GM21515 (cell line): Measurements from ENCODE around the gene ZFYVE28.

Experiments
- ATAC-seq: cut with Tn5 transposase; IDR thresholded peaks from one replicate; pipeline ENCODE4 v1.9.1; 2021; ENCODE audit not compliant: unreplicated experiment

The ZFYVE28 gene

GRCh38 chr4:2306773-2307410, 111.6 kb downstream of the ZFYVE28 start:
- ATAC-seq: no peak

GRCh38 chr4:2305766-2306501, 112.5 kb downstream of the ZFYVE28 start:
- ATAC-seq: no peak

- no peak for ATAC-seq
Measured at GRCh38 chr4:2304877-2305561, 113.4 kb downstream of the ZFYVE28 start.

- ATAC-seq: no peak
Measured at GRCh38 chr4:2304321-2304876, 114.0 kb downstream of the ZFYVE28 start.

- ATAC-seq: no peak
Measured at GRCh38 chr4:2303686-2304320, 114.6 kb downstream of the ZFYVE28 start.

- ATAC-seq: no peak
Measured at GRCh38 chr4:2303121-2303685, 115.2 kb downstream of the ZFYVE28 start.

GRCh38 chr4:2302387-2303119, 115.9 kb downstream of the ZFYVE28 start:
- ATAC-seq: no peak

- no peak for ATAC-seq
Measured at GRCh38 chr4:2301806-2302205, 116.6 kb downstream of the ZFYVE28 start.

- ATAC-seq: no peak
Measured at GRCh38 chr4:2301225-2301642, 117.2 kb downstream of the ZFYVE28 start.

GRCh38 chr4:2300431-2301224, 117.8 kb downstream of the ZFYVE28 start:
- no peak for ATAC-seq

GRCh38 chr4:2299794-2300193, 118.7 kb downstream of the ZFYVE28 start:
- no peak for ATAC-seq

GRCh38 chr4:2298532-2298991, 119.9 kb downstream of the ZFYVE28 start:
- ATAC-seq: no peak

GRCh38 chr4:2297606-2298531, 120.6 kb downstream of the ZFYVE28 start:
- no peak for ATAC-seq

GRCh38 chr4:2296631-2297601, 121.5 kb downstream of the ZFYVE28 start:
- ATAC-seq: no peak

GRCh38 chr4:2295900-2296442, 122.5 kb downstream of the ZFYVE28 start:
- no peak for ATAC-seq

- no peak for ATAC-seq
Measured at GRCh38 chr4:2295500-2295899, 122.9 kb downstream of the ZFYVE28 start.

GRCh38 chr4:2292646-2293108, 125.8 kb downstream of the ZFYVE28 start:
- no peak for ATAC-seq
